ENCODE results near the gene ACTG1. TPM values are rescaled to one million over a fixed set of nuclear protein-coding genes. Genes with fewer than 3 reads are reported as not detected.
A peak's percentile ranks its signal among the peaks of the same experiment; 100 is the strongest.

ACTG1 gene
- total and polyA plus RNA-seq, 9 of the 15 experiments (the other 6 are each of a cell fraction or from before 2014, with no cell fraction given): 224 to 1,775 (median 568) TPM

DNA sequence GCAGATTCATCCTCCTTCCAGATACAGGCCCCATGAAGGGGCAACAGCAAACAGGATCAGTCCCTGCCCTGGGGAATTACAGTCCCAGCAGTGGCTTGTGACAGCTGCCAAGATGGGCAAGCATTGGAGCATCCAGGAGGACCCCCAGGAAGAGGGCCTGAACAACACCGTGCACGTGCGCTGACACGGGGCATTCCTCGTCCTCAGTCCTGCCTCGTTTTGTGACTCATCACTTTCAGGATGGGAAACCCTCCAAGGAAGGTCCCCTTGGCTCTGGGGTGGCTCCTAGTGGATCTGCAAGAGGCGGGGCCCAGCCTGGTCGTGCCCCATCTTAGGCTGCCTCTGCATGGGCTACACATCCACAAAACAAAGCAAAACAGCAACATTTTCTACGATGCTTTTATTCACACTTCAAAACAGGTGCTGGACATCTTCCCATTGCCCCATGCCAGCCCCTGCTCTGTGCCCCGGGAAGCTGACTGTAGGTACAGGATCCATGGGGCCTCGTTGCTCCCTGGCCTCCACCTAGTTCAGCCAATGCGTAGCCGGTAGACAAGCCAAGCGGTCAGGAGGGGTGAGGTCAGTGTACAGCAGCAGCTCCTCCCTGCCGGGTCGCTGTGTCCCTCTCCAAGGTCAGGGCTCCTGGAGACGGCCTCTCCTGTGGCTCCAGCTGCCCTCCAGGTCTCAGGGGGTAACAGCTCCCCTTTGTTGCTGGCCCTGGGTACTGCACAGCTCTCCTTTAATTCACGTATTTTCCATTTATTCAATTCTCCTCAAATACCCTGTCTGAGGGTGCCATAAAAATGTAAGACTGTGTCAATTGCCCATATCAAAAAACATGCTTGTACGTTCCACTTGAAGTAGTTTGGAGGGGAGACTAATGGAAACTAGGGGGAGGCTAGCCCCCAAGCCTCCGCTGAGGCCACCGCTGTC lies 32.2 kb downstream of the ACTG1 start (continued):
- TF ChIP-seq AFF1 (IDR thresholded peaks at IDR 0.05; ENCODE audit: low read depth in 1 of 2, partially characterized antibody in 2 of 2) (no peak), C11orf30 (IDR thresholded peaks at IDR 0.05; ENCODE audit: low read depth) (peak; percentile 71), ZNF23 (CRISPR knock-in tag; IDR thresholded peaks at IDR 0.05) (no peak), ZNF785 (CRISPR knock-in tag; IDR thresholded peaks at IDR 0.05) (no peak), KDM1A (IDR thresholded peaks at IDR 0.05) (no peak), LARP7 (IDR thresholded peaks at IDR 0.05) (no peak), FOXA1 (IDR thresholded peaks at IDR 0.05; ENCODE audit: borderline replicate concordance) (no peak), NCOA2 (IDR thresholded peaks at IDR 0.05; ENCODE audit: partially characterized antibody in 2 of 2) (no peak), ADNP (tag; IDR thresholded peaks at IDR 0.05) (no peak), HCFC1 (IDR thresholded peaks at IDR 0.05; ENCODE audit: low read depth, low read length) (no peak), COPS2 (conservative IDR thresholded peaks at IDR 0.05) (no peak), RBM22 (IDR thresholded peaks at IDR 0.05; ENCODE audit: low read depth, low read length, poor library complexity, severe bottlenecking) (no peak), ZNF143 (CRISPR knock-in tag; IDR thresholded peaks at IDR 0.05) (no peak), SAP30 (IDR thresholded peaks at IDR 0.05; ENCODE audit: borderline replicate concordance, insufficient read depth, low read depth, low read length, poor library complexity, severe bottlenecking) (no peak), ESRRA (IDR thresholded peaks at IDR 0.05; ENCODE audit: borderline replicate concordance, low read depth) (peak; percentile 87), THAP12 (CRISPR knock-in tag; IDR thresholded peaks at IDR 0.05) (no peak)
- TF ChIP-seq, protein P1, sequence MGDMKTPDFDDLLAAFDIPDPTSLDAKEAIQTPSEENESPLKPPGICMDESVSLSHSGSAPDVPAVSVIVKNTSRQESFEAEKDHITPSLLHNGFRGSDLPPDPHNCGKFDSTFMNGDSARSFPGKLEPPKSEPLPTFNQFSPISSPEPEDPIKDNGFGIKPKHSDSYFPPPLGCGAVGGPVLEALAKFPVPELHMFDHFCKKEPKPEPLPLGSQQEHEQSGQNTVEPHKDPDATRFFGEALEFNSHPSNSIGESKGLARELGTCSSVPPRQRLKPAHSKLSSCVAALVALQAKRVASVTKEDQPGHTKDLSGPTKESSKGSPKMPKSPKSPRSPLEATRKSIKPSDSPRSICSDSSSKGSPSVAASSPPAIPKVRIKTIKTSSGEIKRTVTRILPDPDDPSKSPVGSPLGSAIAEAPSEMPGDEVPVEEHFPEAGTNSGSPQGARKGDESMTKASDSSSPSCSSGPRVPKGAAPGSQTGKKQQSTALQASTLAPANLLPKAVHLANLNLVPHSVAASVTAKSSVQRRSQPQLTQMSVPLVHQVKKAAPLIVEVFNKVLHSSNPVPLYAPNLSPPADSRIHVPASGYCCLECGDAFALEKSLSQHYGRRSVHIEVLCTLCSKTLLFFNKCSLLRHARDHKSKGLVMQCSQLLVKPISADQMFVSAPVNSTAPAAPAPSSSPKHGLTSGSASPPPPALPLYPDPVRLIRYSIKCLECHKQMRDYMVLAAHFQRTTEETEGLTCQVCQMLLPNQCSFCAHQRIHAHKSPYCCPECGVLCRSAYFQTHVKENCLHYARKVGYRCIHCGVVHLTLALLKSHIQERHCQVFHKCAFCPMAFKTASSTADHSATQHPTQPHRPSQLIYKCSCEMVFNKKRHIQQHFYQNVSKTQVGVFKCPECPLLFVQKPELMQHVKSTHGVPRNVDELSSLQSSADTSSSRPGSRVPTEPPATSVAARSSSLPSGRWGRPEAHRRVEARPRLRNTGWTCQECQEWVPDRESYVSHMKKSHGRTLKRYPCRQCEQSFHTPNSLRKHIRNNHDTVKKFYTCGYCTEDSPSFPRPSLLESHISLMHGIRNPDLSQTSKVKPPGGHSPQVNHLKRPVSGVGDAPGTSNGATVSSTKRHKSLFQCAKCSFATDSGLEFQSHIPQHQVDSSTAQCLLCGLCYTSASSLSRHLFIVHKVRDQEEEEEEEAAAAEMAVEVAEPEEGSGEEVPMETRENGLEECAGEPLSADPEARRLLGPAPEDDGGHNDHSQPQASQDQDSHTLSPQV (IDR thresholded peaks at IDR 0.05): peak; percentile 49; the same call in 1 of the 2 replicates

Measured in K562 (cell line).